Thyroid gland (tissue), 4 donors: ENCODE results near the gene RNASEH2A. TPM values are rescaled to one million over a fixed set of nuclear protein-coding genes. Genes with fewer than 3 reads are reported as not detected.
A peak's percentile ranks its signal among the peaks of the same experiment; 100 is the strongest.

Experiments used
- DNase-seq, 2 donors: peaks; one replicate each; pipeline ENCODE4 v3.0.0-alpha.2; 2019
- H3K27ac ChIP-seq, 3 donors: fragments of 200-600 bp; sonication (generic); 1 replicate in 2 of 3; 2 replicates in 1 of 3; pipeline ENCODE4 v1.5.1; 2016 to 2019; ENCODE audit warnings: mild to moderate bottlenecking in 1 of 3, moderate library complexity in 1 of 3
- H3K27me3 ChIP-seq: fragments of 200-600 bp; sonication (generic); one replicate; pipeline ENCODE4 v1.5.1; 2019
- H3K36me3 ChIP-seq, 2 donors: fragments of 200-600 bp; sonication (generic); one replicate each; pipeline ENCODE4 v1.5.1; 2016 to 2019
- H3K4me1 ChIP-seq, 2 donors: fragments of 200-600 bp; sonication (generic); one replicate each; pipeline ENCODE4 v1.5.1; 2017 to 2019
- H3K4me3 ChIP-seq, 3 donors: fragments of 200-600 bp; sonication (generic); replicated peaks in 1 of 3; 1 replicate in 2 of 3; 2 replicates in 1 of 3; pipeline ENCODE4 v1.5.1; 2016; ENCODE audit warnings: mild to moderate bottlenecking in 1 of 3
- H3K9me3 ChIP-seq: fragments of 200-600 bp; sonication (generic); one replicate; pipeline ENCODE4 v1.5.1; 2017
- CTCF ChIP-seq, 6 experiments: fragments of 200-600 bp in 3 of 6; fragments of 450-650 bp in 3 of 6; sonication (generic) in 3 of 6; IDR thresholded peaks; one replicate each; pipeline ENCODE4 v1.5.1; 2016 to 2019; ENCODE audit warnings: antibody characterized with exemption in 6 of 6, mild to moderate bottlenecking in 2 of 6, inconsistent platforms in 1 of 6, moderate library complexity in 1 of 6
- POLR2A ChIP-seq, 2 donors: fragments of 450-650 bp; IDR thresholded peaks; one replicate each; pipeline ENCODE4 v1.6.1; 2017; ENCODE audit warnings: antibody characterized with exemption in 2 of 2, mild to moderate bottlenecking in 2 of 2, moderate library complexity in 1 of 2
- WGBS, 2 donors: methylation state at CpG; one replicate each; pipeline ENCODE4 v1.1.5; 2017; 5-methylcytosine and 5-hydroxymethylcytosine counted together
- intact Hi-C: fragments of 100-400 bp; cut with DNase I; formaldehyde crosslinking; loops from one replicate; pipeline ENCODE4 v1.15.1; 2023
- total RNA-seq, 4 donors: library from RNA; depleted of rRNA; stranded (reverse); fragments of >200 nt; gene quantifications; one replicate each; pipeline ENCODE4 v1.2.3, GENCODE V29; 2016

Gene RNASEH2A
- total RNA-seq, 4 donors from 2014 or later, result 1.5 to 11.8 (median 5.4) TPM

GRCh38 chr19:12777217-12778016, 29.0 kb upstream of the RNASEH2A start:
- intact Hi-C loops, result loop anchor here (2.0 kb wide), 1 partner anchor 19 kb away; no protein-coding TSS in a partner anchor
- Histone ChIP-seq H3K27ac (peak overlapping the region; percentile 92 to 98 (median 98)), H3K36me3 (no peaks in the 10 kb centered on the region), H3K4me3 (peak overlapping the region; percentile 25 to 69 (median 65)), H3K27me3 (no peaks in the 10 kb centered on the region), H3K9me3 (no peaks in the 10 kb centered on the region), H3K4me1 (peaks cover 23 to 36% of the 10 kb centered on the region in 2 donors)
- peak; percentile 76 to 80 for DNase-seq
- peak in 1 of 2 donors; percentile 5 for TF ChIP-seq POLR2A (IDR thresholded peaks at IDR 0.05)
- TF ChIP-seq CTCF (IDR thresholded peaks at IDR 0.05), result peak; percentile 78 to 97 (median 92)
- WGBS, 2 donors, result 12 to 16% methylated on average over 33 to 43 of the region's 43 CpGs

GRCh38 chr19:12778017-12778904, 28.1 kb upstream of the RNASEH2A start:
- WGBS, 2 donors, result 2 to 7% methylated on average over 17 to 25 of the region's 44 CpGs
- H3K4me3 ChIP-seq, result peak overlapping the region; percentile 25 to 69 (median 65)
- DNase-seq, result peak; percentile 92
- peaks cover 28 to 42% of the 10 kb centered on the region in 2 donors for H3K4me1 ChIP-seq
- peak overlapping the region; percentile 92 to 98 (median 98) for H3K27ac ChIP-seq
- TF ChIP-seq CTCF (IDR thresholded peaks at IDR 0.05) (peak in 1 of 6 experiments; percentile 2), POLR2A (IDR thresholded peaks at IDR 0.05) (peak in 1 of 2 donors; percentile 72)
- H3K36me3 ChIP-seq, result no peaks in the 10 kb centered on the region
- H3K9me3 ChIP-seq, result no peaks in the 10 kb centered on the region
- intact Hi-C loops, result no loop called here
- H3K27me3 ChIP-seq, result no peaks in the 10 kb centered on the region

- H3K27me3 ChIP-seq, result no peaks in the 10 kb centered on the region
- no peaks in the 10 kb centered on the region for H3K9me3 ChIP-seq
- H3K4me1 ChIP-seq, result peaks cover 34 to 47% of the 10 kb centered on the region in 2 donors
- 51 to 60% methylated on average over 6 of the region's 6 CpGs for WGBS, 2 donors
- peak overlapping the region; percentile 92 to 98 (median 98) for H3K27ac ChIP-seq
- no peak for TF ChIP-seq CTCF (IDR thresholded peaks at IDR 0.05)
- no peak for TF ChIP-seq POLR2A (IDR thresholded peaks at IDR 0.05)
- DNase-seq, result no peak
- intact Hi-C loops, result no loop called here
- no peaks in the 10 kb centered on the region for H3K36me3 ChIP-seq
- peak overlapping the region in 1 of 3 donors; percentile 69 for H3K4me3 ChIP-seq
These were observed 27.6 kb upstream of the RNASEH2A start for GRCh38 chr19:12778905-12779161.

GRCh38 chr19:12779162-12779993, 27.0 kb upstream of the RNASEH2A start:
- Histone ChIP-seq H3K36me3 (no peaks in the 10 kb centered on the region), H3K4me1 (peaks cover 39 to 50% of the 10 kb centered on the region in 2 donors), H3K27ac (peak overlapping the region; percentile 92 to 98 (median 98)), H3K4me3 (peak overlapping the region in 1 of 3 donors; percentile 69), H3K9me3 (no peaks in the 10 kb centered on the region), H3K27me3 (no peaks in the 10 kb centered on the region)
- intact Hi-C loops, result no loop called here
- peak in 1 of 2 donors; percentile 30 for DNase-seq
- TF ChIP-seq POLR2A (IDR thresholded peaks at IDR 0.05), result no peak
- no peak for TF ChIP-seq CTCF (IDR thresholded peaks at IDR 0.05)
- 63 to 72% methylated on average over 12 to 15 of the region's 15 CpGs for WGBS, 2 donors
